ENCODE results near the gene IFT25. TPM values are rescaled to one million over a fixed set of nuclear protein-coding genes. Genes with fewer than 3 reads are reported as not detected.

Gene IFT25
- total and polyA plus RNA-seq, 2 donors from 2014 or later = 29.9 to 36.7 TPM

DNA sequence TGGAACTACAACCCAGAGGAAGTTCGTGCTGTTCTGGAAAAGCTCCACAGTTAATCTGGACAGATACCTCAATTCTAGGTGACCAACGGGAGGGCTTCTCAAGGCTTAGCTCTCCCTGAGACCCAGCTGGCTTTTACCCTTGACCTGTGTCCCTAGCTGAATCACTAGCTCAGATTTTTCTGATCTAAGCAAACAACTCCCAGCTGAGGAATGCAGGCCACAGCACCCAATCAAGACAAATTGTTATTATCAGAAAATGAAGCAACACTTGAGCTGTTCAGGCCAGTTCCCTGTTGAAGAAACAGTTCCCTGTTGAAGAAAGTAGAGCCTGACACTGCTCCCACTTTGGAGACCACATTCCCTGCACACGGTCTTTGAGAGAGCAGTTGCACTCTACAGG, 35.6 kb downstream of the IFT25 start:
- no peaks in the 10 kb centered on the region for H3K4me1 ChIP-seq (ENCODE audit: control insufficient read depth in 2 of 3, insufficient read depth in 2 of 3, low read depth in 1 of 3, low read length in 3 of 3)
- no peak for FAIRE-seq
- no peak overlapping the region for H3K27ac ChIP-seq (ENCODE audit: low read depth in 2 of 2, low read length in 2 of 2)

DNA sequence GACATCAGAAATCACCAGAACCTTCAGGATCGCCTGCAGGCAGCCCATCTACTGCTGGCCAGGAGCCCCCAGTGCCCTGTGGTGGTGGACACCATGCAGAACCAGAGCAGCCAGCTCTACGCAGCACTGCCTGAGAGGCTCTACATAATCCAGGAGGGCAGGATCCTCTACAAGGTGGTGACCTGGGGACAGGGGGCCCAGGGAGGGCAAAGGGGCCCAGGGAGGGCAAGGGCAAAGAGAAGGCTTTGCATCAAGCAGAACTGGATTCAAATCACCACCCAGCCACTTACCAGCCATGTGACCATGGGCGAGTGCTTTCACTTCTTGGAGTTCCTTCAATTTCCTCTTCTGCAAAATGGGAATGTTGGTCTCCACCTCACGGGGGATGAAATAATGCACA, 39.4 kb downstream of the IFT25 start:
- Histone ChIP-seq H3K4me1 (ENCODE audit: control insufficient read depth in 2 of 3, insufficient read depth in 2 of 3, low read depth in 1 of 3, low read length in 3 of 3) (peaks cover 0 to under 1% (median 0%) of the 10 kb centered on the region in 3 donors), H3K27ac (ENCODE audit: low read depth in 2 of 2, low read length in 2 of 2) (no peak overlapping the region), H3K27me3 (ENCODE audit: control insufficient read depth, insufficient read depth, low read length) (no peaks in the 10 kb centered on the region), H3K9me3 (ENCODE audit: control insufficient read depth in 2 of 3, insufficient read depth in 1 of 3, low read length in 3 of 3) (no peaks in the 10 kb centered on the region), H3K36me3 (ENCODE audit: control insufficient read depth in 2 of 3, insufficient read depth in 3 of 3, low read length in 3 of 3) (peaks cover 0 to 2% (median 0%) of the 10 kb centered on the region in 3 donors), H3K9ac (ENCODE audit: low read length in 3 of 3) (no peak overlapping the region), H3K4me3 (ENCODE audit: low read length in 3 of 3) (no peak overlapping the region)
- TF ChIP-seq, protein P1, sequence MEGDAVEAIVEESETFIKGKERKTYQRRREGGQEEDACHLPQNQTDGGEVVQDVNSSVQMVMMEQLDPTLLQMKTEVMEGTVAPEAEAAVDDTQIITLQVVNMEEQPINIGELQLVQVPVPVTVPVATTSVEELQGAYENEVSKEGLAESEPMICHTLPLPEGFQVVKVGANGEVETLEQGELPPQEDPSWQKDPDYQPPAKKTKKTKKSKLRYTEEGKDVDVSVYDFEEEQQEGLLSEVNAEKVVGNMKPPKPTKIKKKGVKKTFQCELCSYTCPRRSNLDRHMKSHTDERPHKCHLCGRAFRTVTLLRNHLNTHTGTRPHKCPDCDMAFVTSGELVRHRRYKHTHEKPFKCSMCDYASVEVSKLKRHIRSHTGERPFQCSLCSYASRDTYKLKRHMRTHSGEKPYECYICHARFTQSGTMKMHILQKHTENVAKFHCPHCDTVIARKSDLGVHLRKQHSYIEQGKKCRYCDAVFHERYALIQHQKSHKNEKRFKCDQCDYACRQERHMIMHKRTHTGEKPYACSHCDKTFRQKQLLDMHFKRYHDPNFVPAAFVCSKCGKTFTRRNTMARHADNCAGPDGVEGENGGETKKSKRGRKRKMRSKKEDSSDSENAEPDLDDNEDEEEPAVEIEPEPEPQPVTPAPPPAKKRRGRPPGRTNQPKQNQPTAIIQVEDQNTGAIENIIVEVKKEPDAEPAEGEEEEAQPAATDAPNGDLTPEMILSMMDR (IDR thresholded peaks at IDR 0.05; ENCODE audit: borderline replicate concordance, extremely low read depth, insufficient read depth) = no peak
- DNase-seq (no peak), FAIRE-seq (no peak)
- intact Hi-C loops (cut with DNase I) = no loop called here

More for the DNA sequence above, 35.6 kb downstream of the IFT25 start:
- TF ChIP-seq, protein P1 (IDR thresholded peaks at IDR 0.05; ENCODE audit: borderline replicate concordance, extremely low read depth, insufficient read depth) = no peak
- intact Hi-C loops (cut with DNase I) = no loop called here
- Histone ChIP-seq H3K9ac (ENCODE audit: low read length in 3 of 3) (no peak overlapping the region), H3K9me3 (ENCODE audit: control insufficient read depth in 2 of 3, insufficient read depth in 1 of 3, low read length in 3 of 3) (no peaks in the 10 kb centered on the region), H3K4me3 (ENCODE audit: low read length in 3 of 3) (no peak overlapping the region), H3K36me3 (ENCODE audit: control insufficient read depth in 2 of 3, insufficient read depth in 3 of 3, low read length in 3 of 3) (peaks cover 0 to 2% (median 0%) of the 10 kb centered on the region in 3 donors), H3K27me3 (ENCODE audit: control insufficient read depth, insufficient read depth, low read length) (no peaks in the 10 kb centered on the region)
- no peak for DNase-seq

DNA sequence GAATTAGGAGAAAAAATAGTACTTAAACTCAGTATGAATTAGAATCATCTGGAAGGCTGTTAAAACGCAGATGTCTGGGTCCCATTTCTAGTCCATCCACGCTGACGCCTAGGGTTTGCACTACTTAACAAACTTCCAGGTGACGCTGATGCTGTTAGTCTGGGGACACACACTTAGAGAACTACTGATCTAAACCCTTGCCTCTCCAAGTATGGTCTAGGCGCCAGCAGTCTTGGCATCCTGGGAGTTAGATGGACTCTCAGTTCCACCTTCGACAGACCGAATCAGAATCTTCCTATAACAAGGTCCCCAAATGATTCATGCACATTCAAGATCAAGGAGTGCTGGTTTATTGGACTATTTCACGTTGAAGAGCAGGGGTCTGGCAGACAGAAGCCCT, 40.0 kb downstream of the IFT25 start:
- Histone ChIP-seq H3K36me3 (ENCODE audit: control insufficient read depth in 2 of 3, insufficient read depth in 3 of 3, low read length in 3 of 3) (peaks cover 0 to 2% (median 0%) of the 10 kb centered on the region in 3 donors), H3K27me3 (ENCODE audit: control insufficient read depth, insufficient read depth, low read length) (no peaks in the 10 kb centered on the region), H3K4me3 (ENCODE audit: low read length in 3 of 3) (no peak overlapping the region), H3K9ac (ENCODE audit: low read length in 3 of 3) (no peak overlapping the region), H3K4me1 (ENCODE audit: control insufficient read depth in 2 of 3, insufficient read depth in 2 of 3, low read depth in 1 of 3, low read length in 3 of 3) (peaks cover 0 to 3% (median 0%) of the 10 kb centered on the region in 3 donors), H3K27ac (ENCODE audit: low read depth in 2 of 2, low read length in 2 of 2) (no peak overlapping the region), H3K9me3 (ENCODE audit: control insufficient read depth in 2 of 3, insufficient read depth in 1 of 3, low read length in 3 of 3) (no peaks in the 10 kb centered on the region)
- FAIRE-seq = no peak
- intact Hi-C loops (cut with DNase I) = no loop called here
- no peak for DNase-seq
- TF ChIP-seq, protein P1 (IDR thresholded peaks at IDR 0.05; ENCODE audit: borderline replicate concordance, extremely low read depth, insufficient read depth) = no peak

Data from kidney (tissue), 14 donors.